Calu3 (cell line): ENCODE results near the gene DHRS7B. TPM values are rescaled to one million over a fixed set of nuclear protein-coding genes. Genes with fewer than 3 reads are reported as not detected.

Experiments used
- BruUV-seq: library from RNA; stranded (reverse); fragments of 400-500 nt; replicated peaks from 2 replicates; lab custom pipeline; 2021; lab: Mats Ljungman, UMichigan
- CTCF ChIA-PET: fragments of 300-600 bp; sonication (Branson Sonifier 250); formaldehyde crosslinking; loops from one replicate; lab custom pipeline; 2022; ENCODE audit warnings: antibody characterized with exemption; lab: Charles Lee
- DNase-seq: peaks from one replicate; pipeline ENCODE4 v3.0.0; 2022
- H3K27ac Mint-ChIP-seq: one replicate; pipeline ENCODE4 v1.8.0; 2022; ENCODE audit warnings: mixed read lengths; ENCODE audit not compliant: unreplicated experiment
- H3K27me3 Mint-ChIP-seq: one replicate; pipeline ENCODE4 v1.8.0; 2022; ENCODE audit warnings: mixed read lengths; ENCODE audit not compliant: unreplicated experiment
- H3K36me3 Mint-ChIP-seq: one replicate; pipeline ENCODE4 v1.8.0; 2022; ENCODE audit warnings: mild to moderate bottlenecking, moderate library complexity, mixed read lengths; ENCODE audit not compliant: insufficient read depth, unreplicated experiment
- H3K4me1 Mint-ChIP-seq: one replicate; pipeline ENCODE4 v1.8.0; 2022; ENCODE audit warnings: mild to moderate bottlenecking, low read depth, mixed read lengths; ENCODE audit not compliant: unreplicated experiment
- H3K4me3 Mint-ChIP-seq: one replicate; pipeline ENCODE4 v1.8.0; 2022; ENCODE audit warnings: mild to moderate bottlenecking, low read depth, moderate library complexity, mixed read lengths; ENCODE audit not compliant: unreplicated experiment
- H3K9me3 Mint-ChIP-seq: one replicate; pipeline ENCODE4 v1.8.0; 2022; ENCODE audit warnings: low read depth, mixed read lengths; ENCODE audit not compliant: unreplicated experiment
- intact Hi-C: fragments of 100-400 bp; cut with micrococcal nuclease; formaldehyde crosslinking; loops from one replicate; pipeline ENCODE4 v1.10.0; 2022; ENCODE audit not compliant: unreplicated experiment
- total RNA-seq: library from RNA; stranded (reverse); gene quantifications from 2 replicates; pipeline ENCODE4 v1.2.3, GENCODE V29; 2022
- TF ChIP-seq, protein P1 (sequence below): fragments of 200-600 bp; IDR thresholded peaks from one replicate; pipeline ENCODE4 v1.8.0; 2022; ENCODE audit warnings: antibody characterized with exemption; ENCODE audit not compliant: unreplicated experiment

The DHRS7B gene
- total RNA-seq, 1 experiment from 2014 or later = 15.3 TPM

DNA sequence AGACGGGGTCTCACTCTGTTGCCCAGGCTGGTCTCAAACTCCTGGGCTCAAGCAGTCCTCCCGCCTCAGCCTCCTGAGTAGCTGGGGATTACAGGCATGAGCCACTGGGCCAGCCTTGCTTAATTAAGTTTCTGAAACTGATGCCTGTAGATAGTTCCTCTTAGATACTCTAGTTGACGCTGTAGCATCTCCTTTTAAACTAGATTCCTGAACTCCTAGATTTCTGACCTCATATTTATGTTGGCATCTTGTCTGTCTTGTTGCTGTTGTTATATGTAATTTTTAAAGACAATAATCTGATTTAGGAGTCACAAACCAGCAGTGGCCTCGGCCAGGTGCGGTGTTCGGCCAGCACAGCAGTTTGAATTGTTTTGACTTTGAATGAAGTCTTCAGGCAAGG, 37.5 kb downstream of the DHRS7B start:
- DNase-seq = no peak
- Mint-ChIP-seq H3K27ac (no peak overlapping the region), H3K27me3 (no peaks in the 10 kb centered on the region), H3K4me1 (peaks cover 9% of the 10 kb centered on the region), H3K36me3 (no peaks in the 10 kb centered on the region), H3K4me3 (no peak overlapping the region), H3K9me3 (no peaks in the 10 kb centered on the region)
- intact Hi-C loops = no loop called here
- BruUV-seq = no TSS peak
- TF ChIP-seq, protein P1, sequence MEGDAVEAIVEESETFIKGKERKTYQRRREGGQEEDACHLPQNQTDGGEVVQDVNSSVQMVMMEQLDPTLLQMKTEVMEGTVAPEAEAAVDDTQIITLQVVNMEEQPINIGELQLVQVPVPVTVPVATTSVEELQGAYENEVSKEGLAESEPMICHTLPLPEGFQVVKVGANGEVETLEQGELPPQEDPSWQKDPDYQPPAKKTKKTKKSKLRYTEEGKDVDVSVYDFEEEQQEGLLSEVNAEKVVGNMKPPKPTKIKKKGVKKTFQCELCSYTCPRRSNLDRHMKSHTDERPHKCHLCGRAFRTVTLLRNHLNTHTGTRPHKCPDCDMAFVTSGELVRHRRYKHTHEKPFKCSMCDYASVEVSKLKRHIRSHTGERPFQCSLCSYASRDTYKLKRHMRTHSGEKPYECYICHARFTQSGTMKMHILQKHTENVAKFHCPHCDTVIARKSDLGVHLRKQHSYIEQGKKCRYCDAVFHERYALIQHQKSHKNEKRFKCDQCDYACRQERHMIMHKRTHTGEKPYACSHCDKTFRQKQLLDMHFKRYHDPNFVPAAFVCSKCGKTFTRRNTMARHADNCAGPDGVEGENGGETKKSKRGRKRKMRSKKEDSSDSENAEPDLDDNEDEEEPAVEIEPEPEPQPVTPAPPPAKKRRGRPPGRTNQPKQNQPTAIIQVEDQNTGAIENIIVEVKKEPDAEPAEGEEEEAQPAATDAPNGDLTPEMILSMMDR = no peak
- CTCF ChIA-PET = no interaction called here

DNA sequence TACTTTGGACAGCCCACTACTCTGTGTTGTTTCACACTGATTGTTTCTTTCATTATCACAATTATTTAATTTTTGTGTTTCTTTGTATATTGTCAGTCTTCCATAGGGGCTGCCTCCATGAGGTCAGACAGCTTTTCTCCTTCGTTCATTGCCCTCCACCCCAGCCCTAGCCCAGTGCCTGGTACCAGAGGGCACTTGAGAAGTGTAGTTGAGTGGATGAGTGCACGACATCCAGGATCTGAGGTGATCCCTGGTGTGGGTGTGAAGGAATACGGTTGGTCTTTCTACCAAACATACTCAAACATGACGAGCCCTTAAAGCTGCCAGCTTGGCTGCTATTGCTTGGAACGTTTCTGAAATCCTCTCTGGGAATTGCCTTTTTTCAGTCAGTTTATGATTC, 37.9 kb downstream of the DHRS7B start:
- no peak for DNase-seq
- no TSS peak for BruUV-seq
- H3K4me3 Mint-ChIP-seq = no peak overlapping the region
- no peaks in the 10 kb centered on the region for H3K27me3 Mint-ChIP-seq
- intact Hi-C loops = no loop called here
- no peak overlapping the region for H3K27ac Mint-ChIP-seq
- H3K9me3 Mint-ChIP-seq = no peaks in the 10 kb centered on the region
- peaks cover 9% of the 10 kb centered on the region for H3K4me1 Mint-ChIP-seq
- CTCF ChIA-PET = no interaction called here
- no peaks in the 10 kb centered on the region for H3K36me3 Mint-ChIP-seq
- TF ChIP-seq, protein P1 = no peak

- H3K27me3 Mint-ChIP-seq = no peaks in the 10 kb centered on the region
- H3K4me1 Mint-ChIP-seq = peaks cover 8% of the 10 kb centered on the region
- intact Hi-C loops = no loop called here
- BruUV-seq = no TSS peak
- no peak for DNase-seq
- no peak overlapping the region for H3K27ac Mint-ChIP-seq
- CTCF ChIA-PET = no interaction called here
- no peaks in the 10 kb centered on the region for H3K36me3 Mint-ChIP-seq
- no peak overlapping the region for H3K4me3 Mint-ChIP-seq
- TF ChIP-seq, protein P1 = no peak
- no peaks in the 10 kb centered on the region for H3K9me3 Mint-ChIP-seq
Measured at GRCh38 chr17:21165922-21166594, 39.3 kb downstream of the DHRS7B start.

- no peak overlapping the region for H3K27ac Mint-ChIP-seq
- intact Hi-C loops = no loop called here
- TF ChIP-seq, protein P1 = no peak
- H3K9me3 Mint-ChIP-seq = no peaks in the 10 kb centered on the region
- H3K4me3 Mint-ChIP-seq = no peak overlapping the region
- no peaks in the 10 kb centered on the region for H3K27me3 Mint-ChIP-seq
- no peak for DNase-seq
- H3K36me3 Mint-ChIP-seq = peaks cover under 1% of the 10 kb centered on the region
- H3K4me1 Mint-ChIP-seq = peaks cover 1% of the 10 kb centered on the region
- BruUV-seq = no TSS peak
- CTCF ChIA-PET = no interaction called here
Measured at GRCh38 chr17:21166595-21167210, 39.9 kb downstream of the DHRS7B start.
